Lower leg skin (tissue), 4 donors: ENCODE results near the gene KRR1. TPM values are rescaled to one million over a fixed set of nuclear protein-coding genes. Genes with fewer than 3 reads are reported as not detected.

Experiments
- DNase-seq, 2 donors: peaks; one replicate each; pipeline ENCODE4 v3.0.0-alpha.2; 2019; ENCODE audit warnings: low spot score in 2 of 2
- H3K4me3 ChIP-seq: fragments of 200-600 bp; sonication (generic); 2 replicates; pipeline ENCODE4 v1.5.1; 2017; ENCODE audit warnings: mild to moderate bottlenecking, low read depth; ENCODE audit not compliant: poor library complexity, severe bottlenecking
- POLR2A ChIP-seq, 2 donors: fragments of 450-650 bp; IDR thresholded peaks; one replicate each; pipeline ENCODE4 v1.6.1; 2016 to 2017; ENCODE audit warnings: antibody characterized with exemption in 2 of 2, mild to moderate bottlenecking in 1 of 2, moderate library complexity in 1 of 2
- WGBS, 2 donors: methylation state at CpG; one replicate each; pipeline ENCODE4 v1.1.5; 2018; 5-methylcytosine and 5-hydroxymethylcytosine counted together
- intact Hi-C: fragments of 100-400 bp; cut with DNase I; formaldehyde crosslinking; loops from one replicate; pipeline ENCODE4 v1.15.0; 2023; ENCODE audit warnings: low total_unique reads
- total RNA-seq, 4 donors: library from RNA; depleted of rRNA; stranded (reverse); fragments of >200 nt; gene quantifications; one replicate each; pipeline ENCODE4 v1.1.0, GENCODE V29; 2016
- TF ChIP-seq, protein P1 (sequence below), 3 donors: fragments of 450-650 bp; IDR thresholded peaks; one replicate each; pipeline ENCODE4 v1.5.1; 2016; ENCODE audit warnings: antibody characterized with exemption in 3 of 3, mild to moderate bottlenecking in 3 of 3, moderate library complexity in 2 of 3

The KRR1 gene
- total RNA-seq, 4 donors from 2014 or later: 21.3 to 52.3 (median 32.0) TPM

- H3K4me3 ChIP-seq: no peak overlapping the region
- intact Hi-C loops: no loop called here
- WGBS, 2 donors: 60% methylated on average over 1 of the region's 1 CpG
- no peak for TF ChIP-seq POLR2A (IDR thresholded peaks at IDR 0.05)
- TF ChIP-seq, protein P1, sequence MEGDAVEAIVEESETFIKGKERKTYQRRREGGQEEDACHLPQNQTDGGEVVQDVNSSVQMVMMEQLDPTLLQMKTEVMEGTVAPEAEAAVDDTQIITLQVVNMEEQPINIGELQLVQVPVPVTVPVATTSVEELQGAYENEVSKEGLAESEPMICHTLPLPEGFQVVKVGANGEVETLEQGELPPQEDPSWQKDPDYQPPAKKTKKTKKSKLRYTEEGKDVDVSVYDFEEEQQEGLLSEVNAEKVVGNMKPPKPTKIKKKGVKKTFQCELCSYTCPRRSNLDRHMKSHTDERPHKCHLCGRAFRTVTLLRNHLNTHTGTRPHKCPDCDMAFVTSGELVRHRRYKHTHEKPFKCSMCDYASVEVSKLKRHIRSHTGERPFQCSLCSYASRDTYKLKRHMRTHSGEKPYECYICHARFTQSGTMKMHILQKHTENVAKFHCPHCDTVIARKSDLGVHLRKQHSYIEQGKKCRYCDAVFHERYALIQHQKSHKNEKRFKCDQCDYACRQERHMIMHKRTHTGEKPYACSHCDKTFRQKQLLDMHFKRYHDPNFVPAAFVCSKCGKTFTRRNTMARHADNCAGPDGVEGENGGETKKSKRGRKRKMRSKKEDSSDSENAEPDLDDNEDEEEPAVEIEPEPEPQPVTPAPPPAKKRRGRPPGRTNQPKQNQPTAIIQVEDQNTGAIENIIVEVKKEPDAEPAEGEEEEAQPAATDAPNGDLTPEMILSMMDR (IDR thresholded peaks at IDR 0.05): no peak
- no peak for DNase-seq
Measured at GRCh38 chr12:75548879-75549278, 37.5 kb upstream of the KRR1 start.

DNA sequence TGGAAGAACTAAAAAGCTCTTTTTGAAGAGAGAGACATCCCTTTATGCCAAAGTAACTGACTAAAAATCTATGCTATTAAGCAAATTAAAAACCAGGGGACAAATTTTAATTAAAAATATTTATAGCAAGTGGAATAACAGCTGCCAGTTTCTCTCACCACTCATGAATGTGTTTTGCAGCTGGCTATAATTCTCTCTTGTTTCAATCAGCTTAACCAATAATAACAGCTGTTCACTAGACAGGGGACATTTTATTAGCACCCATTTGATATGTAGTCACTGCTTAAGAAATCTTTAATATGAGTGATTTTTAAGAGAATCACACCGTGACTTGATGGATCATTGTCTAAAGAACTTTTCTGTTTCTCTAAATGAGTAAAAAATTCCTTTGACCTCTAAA lies 34.2 kb upstream of the KRR1 start:
- 78 to 81% methylated on average over 1 of the region's 1 CpG for WGBS, 2 donors
- H3K4me3 ChIP-seq: no peak overlapping the region
- no peak for TF ChIP-seq POLR2A (IDR thresholded peaks at IDR 0.05)
- TF ChIP-seq, protein P1 (IDR thresholded peaks at IDR 0.05): no peak
- DNase-seq: no peak
- intact Hi-C loops: no loop called here

- 97 to 98% methylated on average over 1 of the region's 1 CpG for WGBS, 2 donors
- TF ChIP-seq, protein P1 (IDR thresholded peaks at IDR 0.05): no peak
- no peak for TF ChIP-seq POLR2A (IDR thresholded peaks at IDR 0.05)
- intact Hi-C loops: no loop called here
- no peak for DNase-seq
- H3K4me3 ChIP-seq: no peak overlapping the region
Measured at GRCh38 chr12:75543529-75543928, 32.1 kb upstream of the KRR1 start.

DNA sequence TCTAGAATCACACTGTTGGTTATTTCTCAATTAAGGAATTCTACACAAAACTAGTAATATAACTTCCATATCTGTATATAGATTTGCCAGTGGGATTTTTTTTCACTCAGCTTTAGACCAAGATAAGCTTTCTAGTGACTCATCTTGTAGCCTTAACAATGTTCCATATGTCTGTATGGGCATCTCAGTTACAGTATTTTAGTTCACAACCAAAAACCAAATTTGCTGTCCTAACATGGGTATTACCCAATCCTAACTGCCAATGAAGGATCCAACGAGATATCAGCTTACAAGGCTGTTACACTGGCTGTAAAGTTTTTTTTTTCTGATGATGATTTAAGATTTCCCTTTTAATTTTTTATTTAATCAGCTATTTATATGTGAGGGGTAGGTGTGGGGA lies 31.5 kb upstream of the KRR1 start:
- no peak for DNase-seq
- WGBS, 2 donors: 78 to 81% methylated on average over 1 of the region's 1 CpG
- intact Hi-C loops: no loop called here
- TF ChIP-seq POLR2A (IDR thresholded peaks at IDR 0.05): no peak
- TF ChIP-seq, protein P1 (IDR thresholded peaks at IDR 0.05): no peak
- no peak overlapping the region for H3K4me3 ChIP-seq

DNA sequence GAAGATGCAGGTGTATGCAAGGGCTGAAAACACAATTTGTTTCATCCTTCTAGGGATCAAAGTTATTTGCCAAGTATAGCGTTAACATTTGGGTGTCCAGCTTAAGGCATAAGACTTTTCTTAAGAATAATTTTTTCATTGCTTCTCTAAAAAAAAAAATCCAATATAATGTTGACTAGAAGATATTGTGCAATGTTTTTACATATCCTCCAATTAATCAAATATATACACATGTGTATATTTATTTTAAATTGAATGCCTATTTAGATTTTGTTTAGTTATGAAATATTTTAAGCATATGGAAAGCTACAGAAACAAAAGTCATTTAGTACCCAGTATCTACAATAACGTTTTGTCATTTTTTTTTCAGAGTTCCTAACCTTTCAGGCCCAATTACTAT lies 28.5 kb upstream of the KRR1 start:
- H3K4me3 ChIP-seq: no peak overlapping the region
- TF ChIP-seq, protein P1 (IDR thresholded peaks at IDR 0.05): no peak
- no peak for TF ChIP-seq POLR2A (IDR thresholded peaks at IDR 0.05)
- intact Hi-C loops: no loop called here
- WGBS, 2 donors: 74 to 82% methylated on average over 2 of the region's 2 CpGs
- DNase-seq: no peak

DNA sequence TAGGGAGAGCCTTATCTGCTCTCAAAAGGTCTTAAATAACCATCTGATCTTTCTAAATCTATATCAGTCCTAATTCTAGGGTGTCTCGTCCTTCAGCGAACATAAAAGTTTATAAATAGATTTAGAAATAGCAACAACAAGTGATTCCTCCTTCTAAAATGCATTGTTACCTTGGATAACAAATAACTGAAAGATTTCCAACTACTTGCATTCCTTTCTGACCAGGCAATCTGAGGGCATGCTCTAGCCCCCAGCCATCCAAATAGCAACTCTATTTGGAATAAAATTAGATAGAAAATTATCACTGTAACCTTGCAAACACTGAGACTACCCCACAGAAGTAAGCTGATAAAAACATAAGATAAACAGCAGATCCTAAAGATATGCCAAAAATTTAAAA lies 21.8 kb upstream of the KRR1 start:
- 85% methylated on average over 2 of the region's 2 CpGs for whole genome bisulfite sequencing, 2 donors
- no peak for DNase-seq
- intact Hi-C loops: no loop called here
- TF ChIP-seq POLR2A (IDR thresholded peaks at IDR 0.05): no peak
- TF ChIP-seq, protein P1 (IDR thresholded peaks at IDR 0.05): no peak
- no peak overlapping the region for H3K4me3 ChIP-seq
